H1 (cell line): ENCODE results near the gene HS3ST5.

Experiments used
- GABPA ChIP-seq: IDR thresholded peaks from 2 replicates; pipeline ENCODE4 v1.6.1; 2011; ENCODE audit warnings: mild to moderate bottlenecking, low read length, moderate library complexity, borderline replicate concordance; ENCODE audit not compliant: insufficient read depth
- JUN ChIP-seq: IDR thresholded peaks from 2 replicates; pipeline ENCODE4 v1.6.1; 2011; ENCODE audit warnings: low read depth, mild to moderate bottlenecking, improper control_type of control experiment, low read length
- POLR2A ChIP-seq, 2 experiments: IDR thresholded peaks; 1 replicate in 1 of 2; 2 replicates in 1 of 2; pipeline ENCODE4 v1.6.1; 2011; ENCODE audit warnings: low read depth in 2 of 2, low read length in 2 of 2, mild to moderate bottlenecking in 2 of 2; ENCODE audit errors: control extremely low read depth in 1 of 2
- POLR2AphosphoS5 ChIP-seq: IDR thresholded peaks from 2 replicates; pipeline ENCODE4 v1.6.1; 2011; ENCODE audit warnings: low read depth, low read length
- TEAD4 ChIP-seq: IDR thresholded peaks from 2 replicates; pipeline ENCODE4 v1.6.1; 2012; ENCODE audit warnings: low read depth, low read length, inconsistent platforms, mixed read lengths
- TF ChIP-seq, protein P1 (sequence below), 3 experiments: IDR thresholded peaks; 1 replicate in 2 of 3; 2 replicates in 1 of 3; pipeline versions ENCODE4 v1.5.1 to v1.6.1; 2011; ENCODE audit warnings: low read length in 3 of 3, mild to moderate bottlenecking in 3 of 3, inconsistent platforms in 2 of 3, low read depth in 1 of 3, moderate library complexity in 1 of 3; ENCODE audit not compliant: insufficient read depth in 1 of 3; ENCODE audit errors: control extremely low read depth in 1 of 3
- TF ChIP-seq, protein P2 (sequence below): IDR thresholded peaks from 2 replicates; pipeline ENCODE4 v1.6.1; 2012; ENCODE audit warnings: low read length, inconsistent platforms
- TF ChIP-seq, protein P3 (sequence below): fragments of 300-600 bp; sonication (generic); IDR thresholded peaks from 2 replicates; pipeline ENCODE4 v1.7.1; 2012; ENCODE audit warnings: low read length, moderate library complexity, mild to moderate bottlenecking, inconsistent platforms; ENCODE audit not compliant: insufficient replicate concordance
- TF ChIP-seq, protein P4 (sequence below): IDR thresholded peaks from 2 replicates; pipeline ENCODE4 v1.6.1; 2011; ENCODE audit warnings: low read length, improper control_type of control experiment

DNA sequence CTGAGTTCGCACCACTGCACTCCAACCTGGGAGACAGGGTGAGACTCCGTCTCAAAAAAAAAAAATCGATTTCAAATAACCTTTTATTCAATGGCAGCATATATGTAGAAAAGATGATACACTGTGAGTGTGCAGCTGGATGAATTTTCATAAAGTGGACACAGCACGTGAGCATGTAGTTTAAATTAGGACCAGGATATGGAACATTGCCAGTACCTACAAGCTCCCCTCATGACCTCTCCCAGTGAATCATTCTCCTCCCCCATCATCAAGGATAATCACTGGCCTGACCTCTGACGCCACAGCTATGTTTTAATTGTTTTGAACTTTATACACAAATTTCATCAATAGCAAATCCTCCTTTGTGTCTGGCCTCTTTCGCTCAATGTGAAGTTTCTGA, 318.1 kb downstream of the HS3ST5 start:
- TF ChIP-seq, protein P1, sequence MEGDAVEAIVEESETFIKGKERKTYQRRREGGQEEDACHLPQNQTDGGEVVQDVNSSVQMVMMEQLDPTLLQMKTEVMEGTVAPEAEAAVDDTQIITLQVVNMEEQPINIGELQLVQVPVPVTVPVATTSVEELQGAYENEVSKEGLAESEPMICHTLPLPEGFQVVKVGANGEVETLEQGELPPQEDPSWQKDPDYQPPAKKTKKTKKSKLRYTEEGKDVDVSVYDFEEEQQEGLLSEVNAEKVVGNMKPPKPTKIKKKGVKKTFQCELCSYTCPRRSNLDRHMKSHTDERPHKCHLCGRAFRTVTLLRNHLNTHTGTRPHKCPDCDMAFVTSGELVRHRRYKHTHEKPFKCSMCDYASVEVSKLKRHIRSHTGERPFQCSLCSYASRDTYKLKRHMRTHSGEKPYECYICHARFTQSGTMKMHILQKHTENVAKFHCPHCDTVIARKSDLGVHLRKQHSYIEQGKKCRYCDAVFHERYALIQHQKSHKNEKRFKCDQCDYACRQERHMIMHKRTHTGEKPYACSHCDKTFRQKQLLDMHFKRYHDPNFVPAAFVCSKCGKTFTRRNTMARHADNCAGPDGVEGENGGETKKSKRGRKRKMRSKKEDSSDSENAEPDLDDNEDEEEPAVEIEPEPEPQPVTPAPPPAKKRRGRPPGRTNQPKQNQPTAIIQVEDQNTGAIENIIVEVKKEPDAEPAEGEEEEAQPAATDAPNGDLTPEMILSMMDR (IDR thresholded peaks at IDR 0.05; ENCODE audit: control extremely low read depth in 1 of 3, insufficient read depth in 1 of 3, low read depth in 1 of 3, low read length in 3 of 3), result no peak
- TF ChIP-seq, protein P2, sequence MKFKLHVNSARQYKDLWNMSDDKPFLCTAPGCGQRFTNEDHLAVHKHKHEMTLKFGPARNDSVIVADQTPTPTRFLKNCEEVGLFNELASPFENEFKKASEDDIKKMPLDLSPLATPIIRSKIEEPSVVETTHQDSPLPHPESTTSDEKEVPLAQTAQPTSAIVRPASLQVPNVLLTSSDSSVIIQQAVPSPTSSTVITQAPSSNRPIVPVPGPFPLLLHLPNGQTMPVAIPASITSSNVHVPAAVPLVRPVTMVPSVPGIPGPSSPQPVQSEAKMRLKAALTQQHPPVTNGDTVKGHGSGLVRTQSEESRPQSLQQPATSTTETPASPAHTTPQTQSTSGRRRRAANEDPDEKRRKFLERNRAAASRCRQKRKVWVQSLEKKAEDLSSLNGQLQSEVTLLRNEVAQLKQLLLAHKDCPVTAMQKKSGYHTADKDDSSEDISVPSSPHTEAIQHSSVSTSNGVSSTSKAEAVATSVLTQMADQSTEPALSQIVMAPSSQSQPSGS, result no peak
- TF ChIP-seq, protein P3, sequence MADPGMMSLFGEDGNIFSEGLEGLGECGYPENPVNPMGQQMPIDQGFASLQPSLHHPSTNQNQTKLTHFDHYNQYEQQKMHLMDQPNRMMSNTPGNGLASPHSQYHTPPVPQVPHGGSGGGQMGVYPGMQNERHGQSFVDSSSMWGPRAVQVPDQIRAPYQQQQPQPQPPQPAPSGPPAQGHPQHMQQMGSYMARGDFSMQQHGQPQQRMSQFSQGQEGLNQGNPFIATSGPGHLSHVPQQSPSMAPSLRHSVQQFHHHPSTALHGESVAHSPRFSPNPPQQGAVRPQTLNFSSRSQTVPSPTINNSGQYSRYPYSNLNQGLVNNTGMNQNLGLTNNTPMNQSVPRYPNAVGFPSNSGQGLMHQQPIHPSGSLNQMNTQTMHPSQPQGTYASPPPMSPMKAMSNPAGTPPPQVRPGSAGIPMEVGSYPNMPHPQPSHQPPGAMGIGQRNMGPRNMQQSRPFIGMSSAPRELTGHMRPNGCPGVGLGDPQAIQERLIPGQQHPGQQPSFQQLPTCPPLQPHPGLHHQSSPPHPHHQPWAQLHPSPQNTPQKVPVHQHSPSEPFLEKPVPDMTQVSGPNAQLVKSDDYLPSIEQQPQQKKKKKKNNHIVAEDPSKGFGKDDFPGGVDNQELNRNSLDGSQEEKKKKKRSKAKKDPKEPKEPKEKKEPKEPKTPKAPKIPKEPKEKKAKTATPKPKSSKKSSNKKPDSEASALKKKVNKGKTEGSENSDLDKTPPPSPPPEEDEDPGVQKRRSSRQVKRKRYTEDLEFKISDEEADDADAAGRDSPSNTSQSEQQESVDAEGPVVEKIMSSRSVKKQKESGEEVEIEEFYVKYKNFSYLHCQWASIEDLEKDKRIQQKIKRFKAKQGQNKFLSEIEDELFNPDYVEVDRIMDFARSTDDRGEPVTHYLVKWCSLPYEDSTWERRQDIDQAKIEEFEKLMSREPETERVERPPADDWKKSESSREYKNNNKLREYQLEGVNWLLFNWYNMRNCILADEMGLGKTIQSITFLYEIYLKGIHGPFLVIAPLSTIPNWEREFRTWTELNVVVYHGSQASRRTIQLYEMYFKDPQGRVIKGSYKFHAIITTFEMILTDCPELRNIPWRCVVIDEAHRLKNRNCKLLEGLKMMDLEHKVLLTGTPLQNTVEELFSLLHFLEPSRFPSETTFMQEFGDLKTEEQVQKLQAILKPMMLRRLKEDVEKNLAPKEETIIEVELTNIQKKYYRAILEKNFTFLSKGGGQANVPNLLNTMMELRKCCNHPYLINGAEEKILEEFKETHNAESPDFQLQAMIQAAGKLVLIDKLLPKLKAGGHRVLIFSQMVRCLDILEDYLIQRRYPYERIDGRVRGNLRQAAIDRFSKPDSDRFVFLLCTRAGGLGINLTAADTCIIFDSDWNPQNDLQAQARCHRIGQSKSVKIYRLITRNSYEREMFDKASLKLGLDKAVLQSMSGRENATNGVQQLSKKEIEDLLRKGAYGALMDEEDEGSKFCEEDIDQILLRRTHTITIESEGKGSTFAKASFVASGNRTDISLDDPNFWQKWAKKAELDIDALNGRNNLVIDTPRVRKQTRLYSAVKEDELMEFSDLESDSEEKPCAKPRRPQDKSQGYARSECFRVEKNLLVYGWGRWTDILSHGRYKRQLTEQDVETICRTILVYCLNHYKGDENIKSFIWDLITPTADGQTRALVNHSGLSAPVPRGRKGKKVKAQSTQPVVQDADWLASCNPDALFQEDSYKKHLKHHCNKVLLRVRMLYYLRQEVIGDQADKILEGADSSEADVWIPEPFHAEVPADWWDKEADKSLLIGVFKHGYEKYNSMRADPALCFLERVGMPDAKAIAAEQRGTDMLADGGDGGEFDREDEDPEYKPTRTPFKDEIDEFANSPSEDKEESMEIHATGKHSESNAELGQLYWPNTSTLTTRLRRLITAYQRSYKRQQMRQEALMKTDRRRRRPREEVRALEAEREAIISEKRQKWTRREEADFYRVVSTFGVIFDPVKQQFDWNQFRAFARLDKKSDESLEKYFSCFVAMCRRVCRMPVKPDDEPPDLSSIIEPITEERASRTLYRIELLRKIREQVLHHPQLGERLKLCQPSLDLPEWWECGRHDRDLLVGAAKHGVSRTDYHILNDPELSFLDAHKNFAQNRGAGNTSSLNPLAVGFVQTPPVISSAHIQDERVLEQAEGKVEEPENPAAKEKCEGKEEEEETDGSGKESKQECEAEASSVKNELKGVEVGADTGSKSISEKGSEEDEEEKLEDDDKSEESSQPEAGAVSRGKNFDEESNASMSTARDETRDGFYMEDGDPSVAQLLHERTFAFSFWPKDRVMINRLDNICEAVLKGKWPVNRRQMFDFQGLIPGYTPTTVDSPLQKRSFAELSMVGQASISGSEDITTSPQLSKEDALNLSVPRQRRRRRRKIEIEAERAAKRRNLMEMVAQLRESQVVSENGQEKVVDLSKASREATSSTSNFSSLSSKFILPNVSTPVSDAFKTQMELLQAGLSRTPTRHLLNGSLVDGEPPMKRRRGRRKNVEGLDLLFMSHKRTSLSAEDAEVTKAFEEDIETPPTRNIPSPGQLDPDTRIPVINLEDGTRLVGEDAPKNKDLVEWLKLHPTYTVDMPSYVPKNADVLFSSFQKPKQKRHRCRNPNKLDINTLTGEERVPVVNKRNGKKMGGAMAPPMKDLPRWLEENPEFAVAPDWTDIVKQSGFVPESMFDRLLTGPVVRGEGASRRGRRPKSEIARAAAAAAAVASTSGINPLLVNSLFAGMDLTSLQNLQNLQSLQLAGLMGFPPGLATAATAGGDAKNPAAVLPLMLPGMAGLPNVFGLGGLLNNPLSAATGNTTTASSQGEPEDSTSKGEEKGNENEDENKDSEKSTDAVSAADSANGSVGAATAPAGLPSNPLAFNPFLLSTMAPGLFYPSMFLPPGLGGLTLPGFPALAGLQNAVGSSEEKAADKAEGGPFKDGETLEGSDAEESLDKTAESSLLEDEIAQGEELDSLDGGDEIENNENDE, result no peak
- TF ChIP-seq GABPA (no peak), POLR2A (IDR thresholded peaks at IDR 0.05; ENCODE audit: control extremely low read depth in 1 of 2, low read depth in 2 of 2, low read length in 2 of 2) (no peak), TEAD4 (no peak), POLR2AphosphoS5 (no peak), JUN (no peak)
- TF ChIP-seq, protein P4, sequence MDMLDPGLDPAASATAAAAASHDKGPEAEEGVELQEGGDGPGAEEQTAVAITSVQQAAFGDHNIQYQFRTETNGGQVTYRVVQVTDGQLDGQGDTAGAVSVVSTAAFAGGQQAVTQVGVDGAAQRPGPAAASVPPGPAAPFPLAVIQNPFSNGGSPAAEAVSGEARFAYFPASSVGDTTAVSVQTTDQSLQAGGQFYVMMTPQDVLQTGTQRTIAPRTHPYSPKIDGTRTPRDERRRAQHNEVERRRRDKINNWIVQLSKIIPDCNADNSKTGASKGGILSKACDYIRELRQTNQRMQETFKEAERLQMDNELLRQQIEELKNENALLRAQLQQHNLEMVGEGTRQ, result no peak
